Inflammatory macrophage (primary cell): ENCODE data around the gene PTP4A2.

Source experiments
- DNase-seq, 2 donors: peaks; one replicate each; pipeline ENCODE4 v3.0.0-alpha.2; 2020 to 2022
- total RNA-seq, 18 experiments: gene quantifications; one replicate each; lab custom pipeline; 2026; ENCODE audit warnings: mixed read lengths in 6 of 18, inconsistent platforms in 2 of 18; lab: John Stamatoyannopoulos, UW

PTP4A2 gene
- total RNA-seq: 89.5 to 256 (median 201) reads per million in 18 experiments

DNA sequence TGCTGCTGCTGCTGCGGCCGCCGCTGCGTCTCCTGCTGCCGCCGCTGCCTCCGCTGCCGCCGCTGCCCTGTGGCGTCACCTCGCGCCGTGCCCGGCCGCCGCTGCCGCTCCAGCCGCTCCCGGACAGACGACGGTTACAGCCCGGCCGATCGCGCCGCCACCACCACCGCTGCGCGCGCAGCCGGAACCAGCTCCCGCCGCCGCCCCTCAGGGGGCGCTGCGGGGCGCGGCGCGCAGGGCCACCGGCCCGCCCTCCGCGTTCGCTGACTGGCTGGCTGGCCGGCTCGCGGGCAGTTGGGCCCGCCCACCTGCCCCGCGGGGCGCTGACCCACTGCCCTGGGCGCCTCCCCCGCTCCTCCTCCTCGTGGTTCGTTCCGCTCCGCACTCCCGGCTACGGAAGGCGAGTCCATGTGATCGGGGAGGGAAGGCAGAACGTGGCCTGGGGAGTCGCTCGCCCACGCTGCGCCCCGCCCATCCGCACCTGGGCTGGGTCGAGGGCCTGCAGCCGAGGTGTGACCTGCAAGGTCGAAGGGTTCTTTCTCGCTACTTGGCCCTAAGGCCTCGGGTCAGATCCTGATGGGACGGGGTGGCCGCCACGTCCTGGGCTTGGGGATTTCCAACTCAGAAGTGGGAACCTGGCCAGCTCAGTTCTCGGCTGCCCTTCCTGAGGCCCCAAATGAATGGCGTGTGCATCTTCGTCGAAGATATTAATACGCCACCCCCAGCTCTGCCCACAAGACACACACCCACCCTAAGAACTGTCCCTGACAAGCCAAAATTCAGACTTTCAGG, at the start of gene PTP4A2:
PTP4A2 (minus strand) TSS at position 185 of the 792 bp plus-strand sequence. CDS start 19,303 bp downstream, outside the sequence.
- DNase-seq: peak; percentile 96 to 98

DNA sequence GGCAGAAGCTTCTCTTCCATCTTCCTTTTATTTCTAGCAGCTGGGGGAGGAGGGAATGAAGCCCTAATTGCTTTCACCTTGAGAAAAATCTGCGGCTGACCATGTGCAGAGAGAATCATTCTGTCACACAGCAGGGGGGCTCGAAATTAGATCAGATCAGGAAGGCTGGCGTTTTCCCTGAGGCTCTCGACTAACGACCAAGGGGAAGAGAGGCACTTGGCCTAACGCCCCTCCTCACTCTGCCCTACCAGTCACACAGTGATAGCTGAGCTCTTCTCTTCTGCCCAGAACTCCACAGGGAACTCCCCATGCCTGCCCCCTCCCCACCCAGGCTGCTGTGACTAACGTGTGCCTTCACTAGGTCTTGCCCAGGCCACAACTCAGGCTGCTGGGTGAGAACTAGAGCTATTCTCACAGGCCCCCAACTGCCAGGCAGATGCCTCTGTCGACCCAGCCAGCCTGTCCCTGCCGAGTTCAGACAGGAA, 49.0 kb upstream of the PTP4A2 start:
- DNase-seq: no peak

DNA sequence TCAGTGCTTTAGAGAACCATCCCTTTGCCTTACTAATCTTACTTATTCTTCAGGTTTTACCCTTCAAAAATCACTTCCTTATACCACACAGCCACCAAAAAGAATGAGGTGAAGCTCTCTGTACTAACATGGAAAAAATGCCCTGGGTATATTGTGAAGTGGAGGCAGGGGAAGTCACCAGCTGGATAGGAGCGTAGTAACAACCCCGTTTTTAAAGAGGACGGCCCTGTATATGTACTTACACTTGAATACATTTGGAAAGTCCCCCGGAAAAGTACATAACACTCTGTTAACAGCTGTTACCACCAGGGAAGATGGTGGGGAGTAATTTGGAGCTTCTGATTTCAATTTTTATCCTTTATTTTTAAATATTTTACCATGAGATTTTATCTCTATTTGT, 47.3 kb upstream of the PTP4A2 start:
- DNase-seq: no peak

DNA sequence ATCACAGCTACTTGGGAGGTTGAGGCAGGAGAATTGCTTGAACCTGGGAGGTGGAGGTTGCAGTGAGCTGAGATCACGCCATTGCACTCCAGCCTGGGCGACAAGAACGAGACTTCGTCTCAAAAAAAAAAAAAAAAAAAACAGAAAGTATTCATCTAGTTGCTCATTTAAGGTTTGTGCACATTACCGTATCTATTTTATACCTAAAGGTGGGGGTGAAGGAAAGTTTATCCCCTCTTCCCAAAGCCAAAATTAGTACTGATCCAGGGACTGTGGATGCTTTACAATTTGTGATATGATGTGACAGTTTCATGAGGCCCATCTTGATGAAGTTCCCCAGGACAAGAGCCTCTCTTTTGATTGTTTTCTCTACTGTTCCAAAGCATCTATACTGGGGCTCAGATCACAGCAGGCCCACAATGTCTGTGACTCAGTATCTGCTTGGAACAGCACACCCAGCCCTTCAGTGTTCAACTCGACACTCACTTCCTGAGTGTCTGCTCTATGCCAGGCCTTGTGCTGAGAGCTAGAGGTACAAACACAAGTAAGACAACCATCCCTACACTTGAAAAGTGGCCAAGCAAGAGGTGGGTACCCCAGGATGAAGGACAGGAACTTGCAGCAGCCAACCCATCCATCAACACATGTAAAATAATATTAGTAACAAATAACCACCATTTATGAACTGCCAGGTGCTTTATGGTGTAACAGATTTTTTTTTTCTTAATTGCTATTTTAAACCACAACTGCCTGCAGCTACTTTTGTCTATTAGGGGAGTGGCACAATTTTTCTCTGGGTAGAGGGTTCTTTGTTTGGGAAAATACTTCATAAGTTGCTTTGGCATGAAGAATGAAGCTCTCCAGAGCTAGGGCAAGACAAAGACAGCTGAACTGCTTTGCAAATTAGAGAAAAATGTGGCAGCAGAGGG, 46.5 kb upstream of the PTP4A2 start:
- DNase-seq: no peak

DNA sequence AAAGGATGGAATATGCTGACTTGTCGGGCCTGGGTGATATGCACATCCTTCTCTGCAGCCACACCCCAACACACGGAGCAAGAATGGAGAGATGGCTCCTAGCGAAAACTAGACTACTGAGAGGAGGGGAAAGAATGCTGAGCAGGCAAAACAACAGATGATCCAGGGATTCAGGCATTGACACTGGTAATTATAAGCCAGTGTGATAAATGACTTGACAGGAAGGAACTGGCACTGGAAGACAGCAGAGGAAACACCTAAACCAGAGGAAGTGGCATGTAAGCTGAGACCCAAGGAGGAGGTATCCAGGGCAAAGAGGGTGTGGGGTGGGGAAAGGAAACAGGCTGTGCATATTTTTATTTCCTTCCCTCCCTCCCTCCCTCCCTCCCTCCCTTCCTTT, 43.8 kb upstream of the PTP4A2 start:
- peak in 1 of 2 donors; percentile 31 for DNase-seq

DNA sequence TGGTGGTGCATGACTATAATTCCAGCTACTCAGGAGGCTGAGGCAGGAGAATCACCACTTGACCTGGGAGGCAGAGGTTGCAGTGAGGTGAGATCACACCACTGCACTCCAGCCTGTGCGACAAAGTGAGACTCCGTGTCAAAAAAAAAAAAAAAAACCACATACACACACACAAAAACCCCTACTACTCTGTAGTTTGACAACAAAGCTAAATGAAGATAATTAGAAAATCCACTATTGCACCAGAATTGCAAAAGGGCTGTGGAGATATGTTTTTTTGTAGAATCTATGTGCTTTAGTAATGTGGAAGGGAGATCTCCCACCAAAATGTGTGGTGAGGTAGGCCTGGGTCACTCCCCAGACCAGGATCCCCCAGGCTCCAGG, 43.3 kb upstream of the PTP4A2 start:
- DNase-seq: no peak

DNA sequence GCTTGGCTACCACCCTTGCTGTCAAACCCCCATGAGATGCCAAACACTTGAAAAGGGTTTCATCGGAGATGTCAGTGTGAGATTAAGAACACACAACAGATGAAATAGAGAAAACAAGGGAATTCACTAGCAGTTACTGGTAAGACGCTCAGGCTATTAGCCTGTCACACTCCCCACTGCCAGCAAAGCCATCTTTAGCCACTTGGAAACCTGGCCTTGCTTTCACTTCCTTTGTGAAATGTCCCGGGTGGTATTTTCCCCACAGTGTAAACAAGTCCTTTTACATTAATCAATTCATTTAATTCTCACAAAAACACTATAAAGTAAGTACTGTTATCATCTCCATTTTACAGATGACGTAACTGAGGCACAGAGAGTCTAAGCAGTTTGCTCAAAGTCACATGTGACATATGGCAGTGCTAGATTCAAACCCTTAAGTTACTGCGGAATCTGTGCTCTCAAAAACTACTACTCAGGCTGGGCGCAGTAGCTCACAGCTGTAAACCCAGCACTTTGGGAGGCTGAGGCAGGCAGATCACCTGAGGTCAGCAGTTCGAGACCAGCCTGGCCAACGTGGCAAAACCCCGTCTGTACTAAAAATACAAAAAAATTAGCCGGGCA, 42.8 kb upstream of the PTP4A2 start:
- DNase-seq: no peak

DNA sequence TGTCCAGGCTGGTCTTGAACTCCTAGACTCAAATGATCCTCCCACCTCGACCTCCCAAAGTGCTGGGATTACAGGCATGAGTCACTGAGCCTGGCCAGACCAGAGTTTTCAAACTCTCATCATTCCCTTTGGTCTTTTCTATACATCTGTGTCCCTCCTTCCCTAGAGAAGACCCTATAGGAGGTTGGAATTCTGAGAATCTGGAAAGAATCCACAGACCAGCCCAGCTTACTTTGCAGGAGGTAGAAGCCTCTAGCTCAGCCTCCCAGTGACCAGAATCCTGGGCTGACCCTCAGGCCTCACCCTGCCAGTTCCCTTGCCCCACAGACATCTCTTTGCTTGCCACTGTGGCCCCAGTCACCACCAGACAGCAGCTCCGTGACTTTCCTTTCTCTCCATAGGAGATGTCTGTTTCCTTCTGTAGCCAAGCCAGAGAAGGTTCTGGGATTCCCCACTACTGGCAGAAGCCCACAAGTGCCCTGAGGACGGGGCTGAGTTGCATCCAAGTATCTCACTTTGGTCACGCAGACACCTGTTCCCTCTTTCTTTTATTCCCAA, 40.8 kb upstream of the PTP4A2 start:
- no peak for DNase-seq

DNA sequence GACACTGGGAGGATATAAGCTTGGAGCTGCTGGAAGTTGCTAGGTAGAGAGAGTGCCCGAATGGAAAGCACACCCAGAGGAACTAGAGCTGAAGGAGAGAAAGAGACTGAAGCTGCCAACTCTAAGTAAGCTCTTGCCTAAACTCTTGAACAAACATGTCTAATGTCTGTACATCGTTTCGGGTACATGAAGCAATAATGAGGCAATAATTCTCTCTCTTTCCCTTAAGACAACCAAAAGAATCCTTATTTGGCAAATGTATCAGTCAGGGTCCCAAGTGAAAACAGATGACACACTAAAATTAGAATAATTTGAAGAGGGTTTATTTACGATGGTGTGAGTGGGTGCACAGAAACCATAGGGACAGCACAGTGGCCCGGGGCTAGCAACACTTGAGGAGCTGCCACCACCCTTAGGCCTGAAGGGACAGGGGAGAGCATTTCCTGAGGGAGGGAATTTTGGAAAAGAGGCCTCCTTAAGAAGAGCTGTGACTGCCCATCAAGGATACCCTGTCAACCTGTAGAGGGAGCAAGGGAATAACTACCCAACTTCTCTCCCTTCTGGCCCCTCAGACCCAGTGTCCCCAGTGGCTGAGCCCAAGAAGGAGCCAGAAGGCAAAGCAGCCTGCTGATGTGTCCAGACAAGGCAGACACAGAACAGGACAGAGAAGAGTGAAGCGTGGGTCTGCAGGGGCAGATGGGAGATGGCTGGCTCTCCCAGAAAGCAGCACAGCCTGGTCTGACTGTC, 39.4 kb upstream of the PTP4A2 start:
- DNase-seq: peak in 1 of 2 donors; percentile 28

DNA sequence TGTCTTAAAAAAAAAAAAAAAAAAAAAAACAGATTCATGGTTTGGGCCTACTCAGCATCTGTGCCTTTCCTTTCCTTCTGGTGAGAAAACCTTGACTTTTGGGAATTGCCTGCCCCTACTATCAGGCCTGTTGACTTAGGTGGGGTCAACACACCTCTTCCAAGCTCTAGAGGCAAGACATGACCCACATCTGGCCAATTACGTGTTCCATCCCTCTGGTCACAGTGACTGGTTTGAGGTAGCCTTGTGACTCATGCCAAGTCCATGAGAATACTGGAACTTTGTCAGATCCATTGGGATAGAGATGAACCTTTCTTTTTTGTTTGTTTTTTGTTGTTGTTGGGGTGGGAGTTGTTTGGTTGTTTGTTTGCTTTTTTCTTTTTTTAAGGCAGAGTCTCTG, 38.2 kb upstream of the PTP4A2 start:
- no peak for DNase-seq

DNA sequence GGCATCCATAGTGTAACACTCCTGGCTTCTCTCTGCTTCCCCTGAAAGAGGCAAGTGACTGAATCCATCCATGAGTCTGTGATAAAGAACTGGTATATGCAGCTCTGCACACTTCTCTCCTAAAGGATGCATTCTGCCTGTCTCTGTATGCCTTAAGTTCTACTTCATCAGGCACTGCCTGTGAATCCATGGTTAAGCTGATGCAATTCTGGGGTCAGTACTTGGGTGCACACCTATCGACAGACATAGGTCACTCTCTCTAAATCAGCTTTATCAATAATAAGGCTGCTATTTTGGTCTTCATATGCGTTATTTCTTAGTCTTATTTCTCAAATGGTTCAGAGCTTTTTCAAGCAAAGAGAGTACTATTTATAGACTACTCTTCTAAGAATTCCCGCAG, 32.7 kb upstream of the PTP4A2 start:
- DNase-seq: no peak

DNA sequence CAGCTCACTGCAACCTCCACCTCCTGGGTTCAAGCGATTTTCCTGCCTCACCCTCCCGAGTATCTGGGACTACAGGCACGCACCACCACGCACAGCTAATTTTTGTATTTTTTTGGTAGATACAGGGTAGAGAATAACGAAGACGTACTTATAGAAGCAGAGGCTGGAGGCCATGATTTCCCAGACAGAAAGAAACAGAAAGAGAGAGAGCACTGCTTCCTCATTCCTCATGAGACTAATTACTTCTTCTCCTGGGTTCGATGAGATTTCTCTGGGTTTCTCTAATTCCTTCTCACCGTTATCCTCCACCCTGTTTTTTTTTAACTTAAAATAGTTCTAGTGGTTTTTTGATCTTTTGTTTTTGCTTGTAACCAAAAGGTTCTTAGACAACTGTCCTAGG, 23.4 kb upstream of the PTP4A2 start:
- DNase-seq: peak; percentile 27 to 43

DNA sequence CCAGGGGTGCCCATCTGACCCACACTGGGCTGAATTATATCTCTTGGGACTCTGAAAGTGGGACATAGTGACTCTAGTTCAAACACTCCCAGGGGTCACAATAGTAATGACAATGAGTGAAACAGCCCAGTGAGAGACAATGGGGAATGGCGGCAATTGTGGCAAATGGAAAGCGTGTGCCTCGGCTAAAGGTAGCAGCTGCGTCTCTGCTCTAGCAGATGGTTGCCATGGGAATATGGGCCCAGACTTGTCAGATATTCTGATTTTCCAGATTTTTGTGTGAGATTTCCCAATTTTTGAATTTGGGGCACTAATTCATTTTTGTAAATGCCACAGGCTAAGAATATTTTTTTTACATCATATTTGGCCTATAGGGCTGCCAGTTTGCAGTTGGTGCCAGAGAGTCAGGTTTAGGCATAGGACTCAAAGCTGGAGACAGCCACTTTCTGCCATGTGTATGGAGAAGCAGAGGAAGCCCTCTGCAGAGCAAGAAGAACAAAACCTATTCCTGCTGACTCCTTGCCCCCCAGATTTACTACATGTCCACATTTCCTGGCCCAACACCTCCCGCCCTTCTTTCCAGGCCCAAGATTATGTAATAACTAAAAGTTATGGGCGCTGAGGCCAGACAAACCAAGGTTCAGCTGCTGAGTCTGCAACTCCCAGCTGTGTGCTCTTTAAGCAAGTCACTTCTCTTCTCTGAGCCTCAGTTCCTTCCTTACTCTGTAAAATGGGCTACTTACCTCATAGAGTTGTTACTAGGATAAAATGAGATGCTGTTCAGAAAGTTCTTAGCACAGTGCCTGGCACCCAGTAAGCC, 21.6 kb upstream of the PTP4A2 start:
- peak; percentile 40 for DNase-seq

DNA sequence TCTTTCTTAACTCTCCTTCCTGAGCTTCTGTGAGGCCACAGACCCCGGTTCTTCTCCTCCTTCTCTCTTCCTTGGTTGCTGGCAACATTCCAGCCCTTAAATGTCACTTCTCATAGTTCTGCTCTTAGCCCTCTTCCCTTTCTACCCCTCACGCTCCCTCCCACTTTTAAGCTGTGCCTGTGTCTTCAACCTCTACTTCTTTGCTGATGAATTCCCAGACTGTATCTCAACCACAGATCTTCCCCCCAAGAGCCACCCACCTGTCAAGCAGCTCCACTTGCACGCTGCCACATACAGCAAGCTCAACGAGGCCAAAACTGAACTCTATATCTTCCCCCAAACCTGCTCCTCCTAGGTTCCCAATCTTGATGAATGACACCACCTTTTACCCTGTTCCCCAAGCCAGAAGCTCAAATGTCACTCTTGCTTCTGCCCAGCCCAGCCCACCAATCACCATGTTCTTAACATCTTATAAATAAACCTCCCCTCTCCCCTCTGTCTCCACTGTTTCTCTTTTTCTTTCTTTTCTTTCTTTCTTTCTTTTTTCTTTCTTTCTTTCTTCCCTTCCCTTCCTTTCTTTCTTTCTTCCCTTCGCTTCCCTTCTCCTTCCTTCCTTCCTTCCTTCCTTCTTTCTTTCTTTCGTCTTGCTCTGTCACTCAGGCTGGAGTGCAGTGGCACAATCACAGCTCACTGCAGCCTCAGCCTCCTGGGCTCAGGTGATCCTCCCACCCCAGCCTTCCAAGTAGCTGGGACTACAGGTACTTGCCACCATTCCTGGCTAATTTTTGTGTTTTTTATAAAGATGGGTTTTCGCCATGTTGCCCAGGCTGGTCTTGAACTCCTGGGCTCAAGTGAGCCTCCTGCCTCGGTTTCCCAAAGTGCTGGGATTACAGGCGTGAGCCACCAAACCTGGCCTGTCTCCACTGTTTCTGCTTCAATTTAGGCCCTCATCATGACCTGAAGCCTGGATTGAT, 19.8 kb upstream of the PTP4A2 start:
- DNase-seq: peak; percentile 81

DNA sequence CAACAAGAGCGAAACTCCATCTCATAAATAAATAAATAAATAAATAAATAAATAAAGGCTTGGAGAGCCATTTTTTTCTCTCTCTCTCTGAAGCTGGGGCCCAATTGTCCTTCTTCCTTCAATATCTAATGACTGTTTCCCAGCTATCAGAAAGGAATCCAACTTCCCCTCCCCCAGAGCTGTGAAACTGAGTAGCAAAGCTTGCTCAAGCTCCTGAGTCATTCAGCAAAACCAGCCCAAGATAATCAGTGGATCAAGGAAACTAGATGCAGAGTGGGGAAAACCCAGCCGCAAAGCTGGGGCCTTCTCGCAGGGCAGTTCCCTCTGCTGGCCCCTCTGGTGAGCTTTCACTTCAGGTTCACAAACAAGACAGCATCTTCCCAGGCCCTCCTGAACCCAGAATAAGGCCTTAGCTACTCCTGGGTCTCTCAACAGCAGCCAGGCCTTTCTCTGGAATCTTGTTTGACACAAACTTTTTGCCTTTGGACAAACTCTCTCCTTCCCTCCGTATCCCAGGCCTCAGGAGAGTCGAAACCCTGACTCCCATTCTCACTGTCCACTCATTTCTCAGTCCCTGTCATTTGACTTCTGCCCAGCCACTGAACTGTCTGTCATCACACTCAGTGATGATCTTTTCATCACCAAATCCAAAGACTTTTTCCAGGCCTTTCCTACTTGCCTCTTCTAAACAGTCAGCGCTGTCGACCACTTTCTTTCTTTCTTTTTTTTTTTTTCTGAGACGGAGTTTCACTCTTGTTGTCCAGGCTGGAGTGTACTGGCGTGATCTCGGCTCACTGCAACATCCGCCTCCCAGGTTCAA, 18.0 kb upstream of the PTP4A2 start:
- peak; percentile 97 for DNase-seq

DNA sequence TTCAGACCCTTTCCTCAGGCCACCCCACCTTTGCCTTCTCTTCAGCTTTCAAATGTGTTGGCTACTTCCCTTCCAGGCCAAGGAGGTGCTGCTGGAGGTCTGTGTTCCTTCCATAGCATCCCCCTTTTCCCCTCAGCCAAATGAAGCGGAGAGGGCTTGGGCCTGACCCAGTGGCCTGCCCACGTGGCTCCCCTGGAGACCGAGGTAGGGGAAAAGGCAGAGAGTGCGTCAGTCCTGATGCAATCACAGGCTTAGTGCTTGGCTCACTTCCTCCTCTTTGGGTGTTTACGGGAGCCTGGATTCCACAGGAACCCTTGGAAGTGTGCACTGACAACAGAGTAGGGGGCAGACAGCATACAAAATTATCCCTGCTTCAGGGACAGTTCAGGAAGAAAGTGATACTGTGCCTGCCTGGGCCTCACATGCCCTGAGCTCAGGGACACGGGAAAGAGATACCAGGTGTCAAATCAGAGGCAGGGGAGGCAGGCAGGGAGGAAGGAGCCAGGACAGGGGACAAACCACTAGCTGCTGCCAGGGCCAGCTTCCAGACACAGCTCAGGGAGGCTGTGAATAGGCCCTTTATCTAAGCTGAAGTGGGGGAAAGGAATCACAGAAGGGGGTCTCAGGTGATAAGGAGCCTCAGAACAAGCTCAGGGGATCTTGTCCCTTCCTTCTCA, 16.6 kb upstream of the PTP4A2 start:
- peak; percentile 90 to 92 for DNase-seq

DNA sequence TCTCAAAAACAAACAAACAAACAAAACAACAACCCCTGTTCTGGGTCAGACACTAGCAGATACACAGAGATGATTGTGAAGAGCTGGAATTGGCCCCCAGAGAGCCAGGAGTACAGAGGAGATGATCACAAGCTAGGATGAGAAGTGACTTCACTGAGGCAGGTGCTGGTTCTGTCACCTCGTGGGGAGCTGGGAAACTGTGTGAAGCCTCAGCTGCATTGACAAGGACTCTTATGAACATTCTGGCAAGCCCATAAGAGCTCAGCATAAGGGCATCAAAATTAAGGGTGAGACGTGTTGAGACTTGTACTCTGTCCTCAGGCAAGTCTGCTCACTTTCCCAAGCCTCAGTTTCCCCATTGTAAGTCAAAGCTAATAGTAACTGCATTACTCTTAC, 14.7 kb upstream of the PTP4A2 start:
- no peak for DNase-seq

DNA sequence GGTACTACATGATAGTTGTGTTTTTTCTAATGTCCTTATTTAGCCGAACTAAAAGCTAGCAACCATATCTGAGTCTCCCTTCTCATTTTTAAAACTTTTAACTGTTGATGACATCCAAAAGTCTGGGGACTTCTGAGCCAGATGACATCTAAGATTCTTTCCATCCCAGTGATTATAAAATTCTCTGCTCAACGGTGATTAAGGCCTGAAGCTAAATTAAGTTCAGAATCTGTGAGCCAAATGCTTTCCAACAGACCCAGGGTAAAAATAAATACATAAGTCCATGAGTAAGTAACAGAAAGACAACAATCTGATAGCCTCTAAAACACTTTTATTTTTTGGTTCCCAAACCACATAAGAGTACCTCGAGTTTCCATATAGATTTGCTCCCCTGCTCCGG, 13.1 kb upstream of the PTP4A2 start:
- no peak for DNase-seq
